NCI-H146 treated with DMSO at 0.1 percent for 48 hours (cell line): ENCODE results near the gene ZNF174.
A peak's percentile ranks its signal among the peaks of the same experiment; 100 is the strongest.

ENCODE experiments used
- DNase-seq: peaks from one replicate; lab custom pipeline; 2025; ENCODE audit not compliant: unreplicated experiment; lab: John Stamatoyannopoulos, UW

The ZNF174 gene

GRCh38 chr16:3443108-3444031 lies 42.4 kb downstream of the ZNF174 start, which contains the start of the genes NAA60 and ZNF597:
Gene NAA60 (plus strand): TSS chr16:3443680. CDS start chr16:3476228, 32,548 bp downstream.
Gene ZNF597 (minus strand): TSS chr16:3443504. CDS start chr16:3443153, 351 bp downstream.
- peak; percentile 86 for DNase-seq

GRCh38 chr16:3444032-3444388 lies 43.0 kb downstream of the ZNF174 start:
- DNase-seq, result no peak

GRCh38 chr16:3454093-3454492 lies 53.1 kb downstream of the ZNF174 start:
- DNase-seq, result no peak

- no peak for DNase-seq
Observed at GRCh38 chr16:3454631-3455147, 53.7 kb downstream of the ZNF174 start.

DNA sequence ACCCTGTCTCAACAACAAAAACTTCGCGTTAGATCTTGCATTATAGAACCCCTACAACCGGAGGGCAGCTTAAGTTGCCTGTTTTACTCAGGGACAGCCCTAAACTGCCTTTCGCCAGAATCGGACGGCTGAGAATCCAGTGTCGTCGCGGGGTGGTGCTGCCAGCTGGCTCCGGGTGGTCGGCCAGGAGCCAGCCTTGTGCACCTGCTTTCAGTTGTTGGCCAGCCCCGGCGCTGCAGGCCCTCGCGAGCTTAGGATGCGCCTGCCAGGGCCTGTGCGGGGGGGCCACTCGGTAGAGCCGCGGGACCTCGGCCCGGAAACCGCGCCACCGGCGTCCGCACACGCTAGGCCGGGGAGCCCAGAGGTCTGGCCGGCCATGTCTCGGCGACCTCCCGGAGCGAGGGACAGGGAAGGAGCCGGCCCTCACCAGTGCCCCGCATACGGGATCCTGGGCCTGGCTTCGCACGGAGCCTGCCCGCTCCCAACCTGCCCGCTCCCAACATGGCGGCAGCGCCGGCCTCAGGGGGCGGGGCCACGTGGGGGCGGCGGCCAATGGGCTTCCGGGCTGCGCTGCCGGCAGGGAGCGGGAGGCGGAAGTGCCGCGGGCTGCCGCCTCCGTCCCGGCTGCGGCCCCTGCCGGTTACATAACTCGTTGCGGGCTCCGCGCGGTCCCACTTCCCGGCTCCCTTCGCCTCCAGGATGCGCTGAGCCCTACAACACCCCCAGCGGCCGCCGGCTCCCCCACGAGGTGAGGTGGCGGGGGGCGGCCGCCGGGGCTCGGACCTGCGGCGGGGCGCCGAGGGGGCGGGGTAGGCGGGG lies 56.6 kb downstream of the ZNF174 start:
- DNase-seq, result peak; percentile 79

DNA sequence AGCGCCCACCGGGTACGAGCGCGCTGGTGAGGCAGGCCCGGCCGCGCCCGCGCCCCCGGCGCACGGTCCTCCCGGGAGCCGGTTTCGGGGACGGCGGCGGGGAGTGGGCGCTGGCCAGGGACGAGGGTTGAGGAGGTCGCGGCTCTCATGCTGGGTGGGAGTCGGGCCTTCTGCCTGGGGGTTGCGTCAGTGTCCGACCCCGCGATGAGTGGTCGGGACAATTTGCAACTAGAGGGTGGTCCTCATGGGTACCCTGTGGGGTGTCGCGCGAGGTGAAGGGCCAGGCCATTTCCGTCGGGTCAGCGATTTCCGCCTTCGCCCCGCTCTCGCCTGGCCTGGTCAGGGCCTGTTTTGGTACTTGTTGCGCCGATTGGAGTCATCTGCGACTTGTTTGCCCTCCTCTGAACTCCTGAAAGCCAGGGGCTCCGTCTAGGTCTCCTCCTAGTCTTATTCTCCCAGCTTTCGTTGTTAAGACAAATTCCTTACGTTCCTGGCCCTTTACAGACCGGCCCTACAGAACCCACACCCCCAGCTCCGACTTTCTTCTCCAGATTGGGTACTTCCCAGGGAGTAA lies 57.4 kb downstream of the ZNF174 start:
- DNase-seq, result no peak

- DNase-seq, result no peak
Observed at GRCh38 chr16:3458852-3459361, 57.9 kb downstream of the ZNF174 start.
